GM12892 (cell line): Measurements from ENCODE around the gene ARHGEF17.
"Not testable (repeated sequence)": the region's sequence is repeated elsewhere in the genome, so short reads cannot be mapped to it uniquely, and the experiment has no call there.

Experiments used
- POLR2A ChIP-seq: IDR thresholded peaks from 2 replicates; pipeline ENCODE4 v1.6.1; 2011; ENCODE audit warnings: low read depth, low read length, control low read depth
- POLR2AphosphoS5 ChIP-seq: IDR thresholded peaks from 2 replicates; pipeline ENCODE4 v1.6.1; 2011; ENCODE audit warnings: low read depth, low read length, control low read depth
- TAF1 ChIP-seq: IDR thresholded peaks from 2 replicates; pipeline ENCODE4 v1.6.1; 2011; ENCODE audit warnings: low read depth, mild to moderate bottlenecking, control low read depth, low read length, borderline replicate concordance

- not testable (repeated sequence) for TF ChIP-seq POLR2A, POLR2AphosphoS5, TAF1
Measured at GRCh38 chr11:73271478-73271865, 36.6 kb upstream of the ARHGEF17 start.
